Measurements from ENCODE around the gene SH3BGRL3. TPM values are rescaled to one million over a fixed set of nuclear protein-coding genes. Genes with fewer than 3 reads are reported as not detected.
A peak's percentile ranks its signal among the peaks of the same experiment; 100 is the strongest.

SH3BGRL3 gene
- total RNA-seq, 2 experiments from 2014 or later, result 292 to 295 TPM

- peaks cover 78% of the 10 kb centered on the region for H3K4me1 Mint-ChIP-seq
- no peaks in the 10 kb centered on the region for H3K27me3 Mint-ChIP-seq
- peak overlapping the region; percentile 99 for H3K27ac Mint-ChIP-seq
- peaks cover 2% of the 10 kb centered on the region for H3K9me3 Mint-ChIP-seq
- no peak for DNase-seq
- H3K36me3 Mint-ChIP-seq, result peaks cover 58% of the 10 kb centered on the region
- peak overlapping the region; percentile 84 for H3K4me3 Mint-ChIP-seq
Observed at GRCh38 chr1:26283279-26283853, 3.5 kb downstream of the SH3BGRL3 start.

GRCh38 chr1:26283871-26284596 lies 4.1 kb downstream of the SH3BGRL3 start:
- Mint-ChIP-seq H3K4me3 (peak overlapping the region; percentile 84), H3K27me3 (no peaks in the 10 kb centered on the region), H3K27ac (peak overlapping the region; percentile 99), H3K9me3 (peaks cover 2% of the 10 kb centered on the region), H3K4me1 (peaks cover 78% of the 10 kb centered on the region), H3K36me3 (peaks cover 53% of the 10 kb centered on the region)
- no peak for DNase-seq

GRCh38 chr1:26284597-26285347 lies 4.9 kb downstream of the SH3BGRL3 start:
- Mint-ChIP-seq H3K36me3 (peaks cover 46% of the 10 kb centered on the region), H3K9me3 (peaks cover 2% of the 10 kb centered on the region), H3K27ac (peak overlapping the region; percentile 99), H3K4me3 (peak overlapping the region; percentile 84), H3K4me1 (peaks cover 82% of the 10 kb centered on the region), H3K27me3 (no peaks in the 10 kb centered on the region)
- DNase-seq, result peak; percentile 95

GRCh38 chr1:26285366-26286063 lies 5.6 kb downstream of the SH3BGRL3 start:
- Mint-ChIP-seq H3K36me3 (peaks cover 49% of the 10 kb centered on the region), H3K4me1 (peaks cover 89% of the 10 kb centered on the region), H3K27me3 (no peaks in the 10 kb centered on the region), H3K4me3 (no peak overlapping the region), H3K27ac (peak overlapping the region; percentile 99), H3K9me3 (peaks cover 2% of the 10 kb centered on the region)
- peak; percentile 55 for DNase-seq

- Mint-ChIP-seq H3K27ac (peak overlapping the region; percentile 97), H3K4me1 (peaks cover 91% of the 10 kb centered on the region), H3K4me3 (no peak overlapping the region), H3K9me3 (peaks cover 2% of the 10 kb centered on the region), H3K27me3 (no peaks in the 10 kb centered on the region), H3K36me3 (peaks cover 45% of the 10 kb centered on the region)
- DNase-seq, result no peak
Observed at GRCh38 chr1:26286064-26286416, 6.2 kb downstream of the SH3BGRL3 start.

DNA sequence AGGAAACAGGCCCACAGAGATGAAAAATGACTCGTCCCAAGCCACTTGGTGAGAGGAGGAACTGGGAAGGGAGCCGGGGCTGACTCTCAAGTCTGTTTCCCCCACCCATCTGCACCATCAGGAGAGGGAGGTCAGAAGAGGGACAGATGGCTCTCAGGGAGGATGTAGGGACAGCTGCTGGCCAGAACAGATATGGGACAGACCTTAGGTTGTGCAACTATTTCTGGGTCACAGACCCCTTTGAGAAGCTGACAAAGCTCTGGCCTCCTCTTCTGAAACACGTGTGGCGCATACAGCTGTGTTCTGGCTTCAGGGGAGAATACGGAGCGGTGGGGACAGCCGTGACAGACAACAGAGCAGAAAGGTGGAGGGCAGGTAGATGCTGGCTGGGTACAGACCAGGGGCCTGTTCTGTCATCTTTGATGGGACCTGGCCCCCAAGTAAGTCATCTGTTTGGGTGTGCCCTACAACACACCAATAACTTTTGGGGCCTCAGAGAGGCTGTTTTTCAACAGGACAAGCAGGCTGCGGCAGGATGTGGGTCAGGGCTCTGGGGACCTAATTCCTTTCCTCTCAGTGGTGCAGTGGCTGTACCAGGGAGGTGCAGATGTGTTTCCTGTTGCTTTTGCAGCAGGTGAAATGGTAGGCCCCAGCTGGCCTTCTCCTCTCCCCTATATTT lies 7.3 kb downstream of the SH3BGRL3 start:
- peaks cover 41% of the 10 kb centered on the region for H3K36me3 Mint-ChIP-seq
- peaks cover 2% of the 10 kb centered on the region for H3K9me3 Mint-ChIP-seq
- H3K27ac Mint-ChIP-seq, result peak overlapping the region; percentile 97
- H3K27me3 Mint-ChIP-seq, result no peaks in the 10 kb centered on the region
- H3K4me1 Mint-ChIP-seq, result peaks cover 91% of the 10 kb centered on the region
- peak; percentile 75 for DNase-seq
- H3K4me3 Mint-ChIP-seq, result peak overlapping the region; percentile 61

DNA sequence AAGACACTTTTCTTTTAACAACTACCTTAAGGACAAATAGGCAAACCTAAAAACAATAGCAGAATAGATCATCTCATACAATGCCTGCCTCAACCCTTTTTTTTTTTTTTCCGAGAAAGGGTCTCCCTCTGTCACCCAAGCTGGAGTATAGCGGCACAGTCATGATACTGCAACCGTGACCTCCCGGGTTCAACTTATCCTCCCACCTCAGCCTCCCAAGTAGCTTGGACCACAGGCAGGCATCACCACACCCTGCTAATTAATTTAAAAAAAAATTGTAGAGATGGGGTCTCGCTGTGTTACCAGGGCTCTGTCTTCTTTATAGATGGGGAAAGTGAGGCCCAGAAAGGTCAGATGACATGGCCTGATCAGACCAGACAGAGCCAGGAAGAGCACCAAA lies 7.9 kb downstream of the SH3BGRL3 start:
- Mint-ChIP-seq H3K36me3 (peaks cover 40% of the 10 kb centered on the region), H3K27me3 (no peaks in the 10 kb centered on the region), H3K4me3 (peak overlapping the region; percentile 61), H3K4me1 (peaks cover 87% of the 10 kb centered on the region), H3K9me3 (peaks cover 2% of the 10 kb centered on the region), H3K27ac (peak overlapping the region; percentile 97)
- DNase-seq, result no peak

GRCh38 chr1:26288311-26288941 lies 8.5 kb downstream of the SH3BGRL3 start:
- Mint-ChIP-seq H3K9me3 (peaks cover 2% of the 10 kb centered on the region), H3K36me3 (peaks cover 35% of the 10 kb centered on the region), H3K27me3 (no peaks in the 10 kb centered on the region), H3K27ac (peak overlapping the region; percentile 97), H3K4me1 (peaks cover 81% of the 10 kb centered on the region), H3K4me3 (peak overlapping the region; percentile 35)
- DNase-seq, result peak; percentile 68

DNA sequence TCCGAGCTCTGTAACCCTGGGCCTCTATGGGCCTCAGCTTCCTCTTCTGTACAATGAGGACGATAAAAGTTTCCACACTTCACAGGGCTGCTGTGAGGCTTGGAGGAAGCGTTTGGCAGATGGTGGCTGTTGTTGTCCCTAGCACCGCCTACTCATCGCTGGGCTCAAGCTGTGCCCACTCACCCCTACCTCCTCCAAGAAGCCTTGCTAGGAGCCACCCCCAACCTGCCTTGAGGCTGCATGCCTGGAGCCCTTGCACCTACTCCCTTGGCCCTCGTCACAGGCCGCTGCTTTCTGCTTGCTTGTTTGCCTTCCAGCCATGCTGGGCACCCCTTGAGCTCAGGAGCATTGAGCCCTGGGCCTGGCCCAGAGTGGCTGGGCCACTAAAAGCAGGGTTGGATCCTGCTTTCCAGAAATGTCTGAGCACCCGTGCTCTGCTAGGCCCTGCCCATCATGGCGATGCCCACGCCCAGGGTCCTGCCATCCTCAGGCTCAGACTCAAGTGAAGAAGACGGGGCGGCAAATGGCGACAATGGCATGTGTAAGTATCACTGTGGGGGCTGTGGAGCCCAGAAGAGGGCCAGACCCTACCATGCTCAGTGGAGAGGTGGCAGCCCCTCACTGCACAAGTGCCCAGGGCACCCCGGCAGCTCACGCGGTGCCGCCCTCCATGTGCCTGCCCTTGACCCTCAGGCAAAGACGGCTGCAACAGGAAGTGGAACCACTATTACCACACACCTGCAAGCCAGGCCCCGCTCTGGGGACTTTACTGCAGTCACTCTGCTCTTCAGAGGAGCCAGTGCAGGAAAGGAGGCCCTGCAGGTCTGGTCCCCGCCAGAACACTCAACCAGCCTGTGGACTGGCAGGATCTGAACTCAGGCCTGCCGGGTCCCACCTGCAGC lies 9.5 kb downstream of the SH3BGRL3 start:
- peak; percentile 62 for DNase-seq
- H3K4me3 Mint-ChIP-seq, result peak overlapping the region; percentile 62
- peaks cover 72% of the 10 kb centered on the region for H3K4me1 Mint-ChIP-seq
- H3K36me3 Mint-ChIP-seq, result peaks cover 30% of the 10 kb centered on the region
- H3K27ac Mint-ChIP-seq, result peak overlapping the region; percentile 97
- no peaks in the 10 kb centered on the region for H3K27me3 Mint-ChIP-seq
- H3K9me3 Mint-ChIP-seq, result peaks cover 2% of the 10 kb centered on the region

GRCh38 chr1:26290122-26290881 lies 10.4 kb downstream of the SH3BGRL3 start:
- DNase-seq, result no peak
- peaks cover 21% of the 10 kb centered on the region for H3K36me3 Mint-ChIP-seq
- H3K9me3 Mint-ChIP-seq, result no peaks in the 10 kb centered on the region
- peaks cover 63% of the 10 kb centered on the region for H3K4me1 Mint-ChIP-seq
- H3K4me3 Mint-ChIP-seq, result peak overlapping the region; percentile 62
- peak overlapping the region; percentile 97 for H3K27ac Mint-ChIP-seq
- H3K27me3 Mint-ChIP-seq, result no peaks in the 10 kb centered on the region

- Mint-ChIP-seq H3K27me3 (no peaks in the 10 kb centered on the region), H3K9me3 (no peaks in the 10 kb centered on the region), H3K27ac (peak overlapping the region; percentile 97), H3K36me3 (peaks cover 20% of the 10 kb centered on the region), H3K4me3 (no peak overlapping the region), H3K4me1 (peaks cover 61% of the 10 kb centered on the region)
- DNase-seq, result no peak
Observed at GRCh38 chr1:26290882-26291261, 11.0 kb downstream of the SH3BGRL3 start.

DNA sequence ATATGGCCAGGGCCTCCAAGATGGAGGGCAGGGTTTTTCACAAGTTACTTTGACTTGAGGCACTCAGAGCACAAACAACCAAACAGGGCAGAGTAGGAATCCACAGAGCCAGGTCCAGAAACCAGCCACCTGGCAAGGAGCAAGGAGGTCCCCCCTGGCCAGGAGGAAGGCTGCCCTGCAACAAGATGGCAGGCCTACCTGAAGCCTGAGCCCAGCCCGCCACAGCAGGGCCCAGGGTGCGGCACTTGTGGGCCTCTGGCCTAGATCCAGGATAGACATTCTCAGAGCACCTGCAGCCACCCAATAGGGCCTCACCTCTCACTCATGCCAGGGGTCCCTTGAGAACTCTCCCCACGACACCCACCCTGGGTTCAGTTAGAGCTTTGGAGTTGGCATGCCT lies 11.5 kb downstream of the SH3BGRL3 start:
- no peak for DNase-seq
- H3K4me3 Mint-ChIP-seq, result no peak overlapping the region
- no peaks in the 10 kb centered on the region for H3K9me3 Mint-ChIP-seq
- peaks cover 61% of the 10 kb centered on the region for H3K4me1 Mint-ChIP-seq
- H3K36me3 Mint-ChIP-seq, result peaks cover 24% of the 10 kb centered on the region
- H3K27me3 Mint-ChIP-seq, result no peaks in the 10 kb centered on the region
- peak overlapping the region; percentile 97 for H3K27ac Mint-ChIP-seq

GRCh38 chr1:26291939-26292338 lies 12.1 kb downstream of the SH3BGRL3 start:
- Mint-ChIP-seq H3K4me1 (peaks cover 56% of the 10 kb centered on the region), H3K27me3 (no peaks in the 10 kb centered on the region), H3K36me3 (peaks cover 24% of the 10 kb centered on the region), H3K9me3 (no peaks in the 10 kb centered on the region), H3K4me3 (no peak overlapping the region), H3K27ac (peak overlapping the region; percentile 97)
- no peak for DNase-seq
